Neutrophil (primary cell): ENCODE results near the gene KRT82.

ENCODE experiments used
- H3K27ac ChIP-seq: fragments of 200-600 bp; sonication (generic); 2 replicates; pipeline ENCODE4 v1.5.1; 2016; ENCODE audit warnings: mild to moderate bottlenecking, moderate library complexity
- H3K27me3 ChIP-seq: fragments of 200-600 bp; sonication (generic); 2 replicates; pipeline ENCODE4 v1.6.0; 2016; ENCODE audit warnings: mild to moderate bottlenecking
- H3K36me3 ChIP-seq: fragments of 200-600 bp; sonication (generic); 2 replicates; pipeline ENCODE4 v1.5.1; 2017
- H3K4me1 ChIP-seq, 2 experiments: fragments of 200-600 bp in 1 of 2; sonication (generic) in 1 of 2; 1 replicate in 1 of 2; 2 replicates in 1 of 2; pipeline versions ENCODE4 v1.5.1 to v1.6.1; 2013 to 2016; ENCODE audit warnings: low read depth in 1 of 2, low read length in 1 of 2, mild to moderate bottlenecking in 1 of 2, moderate library complexity in 1 of 2; ENCODE audit not compliant: control insufficient read depth in 1 of 2, insufficient read depth in 1 of 2
- H3K4me3 ChIP-seq, 2 experiments: fragments of 200-600 bp in 1 of 2; sonication (generic) in 1 of 2; 1 replicate in 1 of 2; 2 replicates in 1 of 2; pipeline ENCODE4 v1.5.1; 2013 to 2016; ENCODE audit warnings: low read depth in 1 of 2, low read length in 1 of 2, mild to moderate bottlenecking in 1 of 2, moderate library complexity in 1 of 2
- H3K9me3 ChIP-seq: fragments of 200-600 bp; sonication (generic); 2 replicates; pipeline ENCODE4 v1.5.1; 2016
- CTCF ChIP-seq: fragments of 200-600 bp; sonication (generic); IDR thresholded peaks from 2 replicates; pipeline ENCODE4 v1.5.1; 2016; ENCODE audit warnings: antibody characterized with exemption

Gene KRT82

GRCh38 chr12:52361553-52361952 lies 44.6 kb downstream of the KRT82 start:
- H3K9me3 ChIP-seq, result no peaks in the 10 kb centered on the region
- H3K4me3 ChIP-seq, result no peak overlapping the region
- H3K27ac ChIP-seq, result no peak overlapping the region
- H3K27me3 ChIP-seq, result peaks cover 6% of the 10 kb centered on the region
- H3K4me1 ChIP-seq, result no peaks in the 10 kb centered on the region
- no peak for TF ChIP-seq CTCF
- no peaks in the 10 kb centered on the region for H3K36me3 ChIP-seq

GRCh38 chr12:52360663-52361271 lies 45.4 kb downstream of the KRT82 start:
- Histone ChIP-seq H3K36me3 (no peaks in the 10 kb centered on the region), H3K27ac (no peak overlapping the region), H3K27me3 (peaks cover 6% of the 10 kb centered on the region), H3K4me3 (no peak overlapping the region), H3K4me1 (no peaks in the 10 kb centered on the region), H3K9me3 (no peaks in the 10 kb centered on the region)
- TF ChIP-seq CTCF, result no peak

- no peak for TF ChIP-seq CTCF
- Histone ChIP-seq H3K27ac (no peak overlapping the region), H3K4me1 (no peaks in the 10 kb centered on the region), H3K36me3 (no peaks in the 10 kb centered on the region), H3K9me3 (no peaks in the 10 kb centered on the region), H3K27me3 (peaks cover 6% of the 10 kb centered on the region), H3K4me3 (no peak overlapping the region)
These were observed 46.0 kb downstream of the KRT82 start for GRCh38 chr12:52360106-52360662.

GRCh38 chr12:52359621-52360061 lies 46.5 kb downstream of the KRT82 start:
- Histone ChIP-seq H3K4me3 (no peak overlapping the region), H3K36me3 (no peaks in the 10 kb centered on the region), H3K27ac (no peak overlapping the region), H3K9me3 (no peaks in the 10 kb centered on the region), H3K27me3 (peaks cover 6% of the 10 kb centered on the region), H3K4me1 (no peaks in the 10 kb centered on the region)
- TF ChIP-seq CTCF, result no peak

- Histone ChIP-seq H3K4me1 (no peaks in the 10 kb centered on the region), H3K4me3 (no peak overlapping the region), H3K36me3 (no peaks in the 10 kb centered on the region), H3K27ac (no peak overlapping the region), H3K9me3 (no peaks in the 10 kb centered on the region), H3K27me3 (peaks cover 7% of the 10 kb centered on the region)
- TF ChIP-seq CTCF, result no peak
These were observed 47.4 kb downstream of the KRT82 start for GRCh38 chr12:52358575-52359350.
